ENCODE results near the gene PHF20. TPM values are rescaled to one million over a fixed set of nuclear protein-coding genes. Genes with fewer than 3 reads are reported as not detected.

Gene PHF20
- total and polyA plus RNA-seq, 2 experiments from 2014 or later: 23.3 to 35.4 TPM

DNA sequence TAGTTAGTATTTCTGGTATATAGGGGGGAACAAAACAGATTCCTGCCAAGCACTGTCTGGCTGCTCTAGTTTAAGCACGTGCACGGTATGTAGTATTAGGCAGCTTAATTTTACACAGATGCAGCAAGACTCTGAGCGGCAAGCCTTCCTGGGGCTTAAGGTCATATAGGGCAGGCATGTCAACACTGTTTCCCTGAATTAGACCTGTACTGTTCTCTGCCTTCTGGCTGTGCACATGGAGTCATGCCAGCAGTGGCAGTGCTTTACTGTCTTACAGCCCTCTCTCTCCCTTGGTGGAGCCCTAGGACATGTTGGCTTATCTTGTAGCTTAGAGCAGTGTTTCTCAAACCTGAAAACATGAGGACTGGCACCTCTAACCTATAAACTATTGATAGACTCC is 56.6 kb downstream of the PHF20 start:
- H3K4me3 ChIP-seq: no peak overlapping the region
- H3K27me3 ChIP-seq (replicated peaks; ENCODE audit: insufficient read depth): no peaks in the 10 kb centered on the region
- H3K36me3 ChIP-seq (ENCODE audit: low read depth): peaks cover 3% of the 10 kb centered on the region; the same call in 1 of the 2 replicates
- H3K27ac ChIP-seq: no peak overlapping the region
- H3K4me1 ChIP-seq (ENCODE audit: insufficient read depth): peaks cover 5% of the 10 kb centered on the region; the same call in 1 of the 2 replicates
- no peak overlapping the region for H3K4me2 ChIP-seq (ENCODE audit: unreplicated experiment)
- no peaks in the 10 kb centered on the region for H3F3A ChIP-seq (ENCODE audit: insufficient read depth)
- in situ Hi-C loops (cut with MboI): no loop called here
- no peak for DNase-seq
- TF ChIP-seq EZH2 (IDR thresholded peaks at IDR 0.05; ENCODE audit: insufficient read depth, poor library complexity, severe bottlenecking) (no peak), EZH2phosphoT487 (IDR thresholded peaks at IDR 0.05; ENCODE audit: insufficient read depth, low read depth) (no peak)
- no peak overlapping the region for H2AFZ ChIP-seq
- no peak overlapping the region for H3K9ac ChIP-seq
- no peaks in the 10 kb centered on the region for H4K20me1 ChIP-seq (ENCODE audit: insufficient read depth)
- no peaks in the 10 kb centered on the region for H3K9me3 ChIP-seq (ENCODE audit: low read depth)
- WGBS, 2 experiments (ENCODE audit: low coverage in 1 of 2, low lambda C conversion rate in 2 of 2, missing lambda C conversion rate in 2 of 2): 23 to 36% methylated on average over 3 of the region's 3 CpGs
- H3K9me2 ChIP-seq (ENCODE audit: insufficient read depth): no peaks in the 10 kb centered on the region
- H3K79me2 ChIP-seq (ENCODE audit: insufficient read depth): peaks cover 81% of the 10 kb centered on the region

DNA sequence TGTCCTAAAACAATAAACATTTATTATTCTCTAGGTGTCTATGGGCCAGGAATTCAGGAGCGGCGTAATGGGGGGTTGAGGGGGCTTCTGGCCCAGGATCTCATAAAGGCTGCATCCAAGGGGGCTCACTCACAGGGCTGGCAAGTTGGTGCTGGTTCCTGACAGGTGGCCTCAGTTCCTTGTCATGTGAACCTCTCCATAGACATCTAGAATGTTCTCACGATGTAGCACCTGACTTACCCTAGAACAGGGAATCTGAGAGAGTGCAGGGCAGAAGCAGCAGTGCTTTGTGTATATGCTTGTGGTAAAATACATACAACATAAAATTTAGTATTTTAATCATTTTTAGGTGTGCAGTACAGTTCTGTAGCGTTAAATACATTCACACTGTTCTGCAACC is 57.1 kb downstream of the PHF20 start:
- H2AFZ ChIP-seq: no peak overlapping the region
- H3K79me2 ChIP-seq (ENCODE audit: insufficient read depth): peaks cover 81% of the 10 kb centered on the region
- no peak overlapping the region for H3K4me3 ChIP-seq
- no peak overlapping the region for H3K27ac ChIP-seq
- H3K36me3 ChIP-seq (ENCODE audit: low read depth): peaks cover 3% of the 10 kb centered on the region; the same call in 1 of the 2 replicates
- no peak for DNase-seq
- H3K27me3 ChIP-seq (replicated peaks; ENCODE audit: insufficient read depth): no peaks in the 10 kb centered on the region
- in situ Hi-C loops (cut with MboI): no loop called here
- H3K4me1 ChIP-seq (ENCODE audit: insufficient read depth): peaks cover 3% of the 10 kb centered on the region; the same call in 1 of the 2 replicates
- WGBS, 2 experiments (ENCODE audit: low coverage in 1 of 2, low lambda C conversion rate in 2 of 2, missing lambda C conversion rate in 2 of 2): 88 to 89% methylated on average over 4 of the region's 4 CpGs
- H4K20me1 ChIP-seq (ENCODE audit: insufficient read depth): no peaks in the 10 kb centered on the region
- TF ChIP-seq EZH2 (IDR thresholded peaks at IDR 0.05; ENCODE audit: insufficient read depth, poor library complexity, severe bottlenecking): no peak
- no peak for TF ChIP-seq EZH2phosphoT487 (IDR thresholded peaks at IDR 0.05; ENCODE audit: insufficient read depth, low read depth)
- no peaks in the 10 kb centered on the region for H3K9me2 ChIP-seq (ENCODE audit: insufficient read depth)
- H3K9ac ChIP-seq: no peak overlapping the region
- H3F3A ChIP-seq (ENCODE audit: insufficient read depth): no peaks in the 10 kb centered on the region
- no peak overlapping the region for H3K4me2 ChIP-seq (ENCODE audit: unreplicated experiment)
- H3K9me3 ChIP-seq (ENCODE audit: low read depth): no peaks in the 10 kb centered on the region

DNA sequence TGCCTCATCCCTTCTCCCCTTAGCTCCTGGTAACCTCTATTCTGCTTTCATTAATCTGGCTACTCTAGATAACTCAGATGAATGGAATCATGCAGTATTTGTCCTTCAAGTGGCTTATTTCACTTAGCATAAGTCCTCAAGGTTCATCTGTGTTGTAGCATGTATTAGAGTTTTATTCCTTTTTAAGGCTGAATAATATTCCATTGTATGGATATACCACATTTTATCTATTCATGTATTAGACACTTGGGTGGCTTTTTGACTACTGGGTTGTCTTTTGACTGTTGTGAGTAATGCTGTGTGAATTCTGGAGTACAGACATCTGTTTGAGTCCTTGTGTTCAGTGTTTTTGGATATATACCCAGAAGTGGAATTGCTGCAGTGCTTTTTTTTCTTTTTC is 58.4 kb downstream of the PHF20 start:
- in situ Hi-C loops (cut with MboI): no loop called here
- Histone ChIP-seq H3K79me2 (ENCODE audit: insufficient read depth) (peaks cover 81% of the 10 kb centered on the region), H3K9me2 (ENCODE audit: insufficient read depth) (no peaks in the 10 kb centered on the region), H3K9ac (no peak overlapping the region), H3K27ac (no peak overlapping the region), H3K4me2 (ENCODE audit: unreplicated experiment) (no peak overlapping the region), H4K20me1 (ENCODE audit: insufficient read depth) (no peaks in the 10 kb centered on the region), H3K4me1 (ENCODE audit: insufficient read depth) (no peaks in the 10 kb centered on the region), H2AFZ (no peak overlapping the region), H3K9me3 (ENCODE audit: low read depth) (no peaks in the 10 kb centered on the region), H3F3A (ENCODE audit: insufficient read depth) (no peaks in the 10 kb centered on the region), H3K36me3 (ENCODE audit: low read depth) (peaks cover 3% of the 10 kb centered on the region; the same call in 1 of the 2 replicates), H3K27me3 (replicated peaks; ENCODE audit: insufficient read depth) (no peaks in the 10 kb centered on the region), H3K4me3 (no peak overlapping the region)
- no peak for DNase-seq
- TF ChIP-seq EZH2phosphoT487 (IDR thresholded peaks at IDR 0.05; ENCODE audit: insufficient read depth, low read depth) (no peak), EZH2 (IDR thresholded peaks at IDR 0.05; ENCODE audit: insufficient read depth, poor library complexity, severe bottlenecking) (no peak)

DNA sequence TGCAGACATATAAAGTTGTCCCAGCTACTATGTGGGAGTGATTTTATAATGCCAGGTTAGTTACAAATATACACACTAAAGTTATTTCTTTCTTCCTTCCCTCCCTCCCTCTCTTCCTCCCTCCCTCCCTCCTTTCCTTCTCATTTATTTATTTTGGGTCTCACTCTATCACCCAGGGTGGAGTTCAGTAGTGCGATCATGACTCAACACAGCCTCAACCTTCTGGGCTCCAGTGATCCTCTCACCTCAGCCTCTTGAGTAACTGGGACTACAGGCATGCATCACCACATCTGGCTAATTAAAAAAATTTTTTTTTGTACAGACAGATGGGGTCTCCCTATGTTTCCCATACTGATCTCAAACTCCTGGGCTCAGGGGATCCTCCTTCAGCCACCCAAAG is 59.2 kb downstream of the PHF20 start:
- no peak overlapping the region for H2AFZ ChIP-seq
- TF ChIP-seq EZH2 (IDR thresholded peaks at IDR 0.05; ENCODE audit: insufficient read depth, poor library complexity, severe bottlenecking): no peak
- TF ChIP-seq EZH2phosphoT487 (IDR thresholded peaks at IDR 0.05; ENCODE audit: insufficient read depth, low read depth): no peak
- in situ Hi-C loops (cut with MboI): no loop called here
- H3K9ac ChIP-seq: no peak overlapping the region
- H3K4me2 ChIP-seq (ENCODE audit: unreplicated experiment): no peak overlapping the region
- H3K9me3 ChIP-seq (ENCODE audit: low read depth): no peaks in the 10 kb centered on the region
- H3K27ac ChIP-seq: no peak overlapping the region
- no peak overlapping the region for H3K4me3 ChIP-seq
- H3K79me2 ChIP-seq (ENCODE audit: insufficient read depth): peaks cover 81% of the 10 kb centered on the region
- peaks cover 3% of the 10 kb centered on the region; the same call in 1 of the 2 replicates for H3K36me3 ChIP-seq (ENCODE audit: low read depth)
- no peaks in the 10 kb centered on the region for H3K27me3 ChIP-seq (replicated peaks; ENCODE audit: insufficient read depth)
- no peaks in the 10 kb centered on the region for H3F3A ChIP-seq (ENCODE audit: insufficient read depth)
- 64 to 89% methylated on average over 1 of the region's 1 CpG for WGBS, 2 experiments (ENCODE audit: low coverage in 1 of 2, low lambda C conversion rate in 2 of 2, missing lambda C conversion rate in 2 of 2)
- H4K20me1 ChIP-seq (ENCODE audit: insufficient read depth): no peaks in the 10 kb centered on the region
- DNase-seq: peak; percentile 69
- no peaks in the 10 kb centered on the region for H3K9me2 ChIP-seq (ENCODE audit: insufficient read depth)
- no peaks in the 10 kb centered on the region for H3K4me1 ChIP-seq (ENCODE audit: insufficient read depth)

DNA sequence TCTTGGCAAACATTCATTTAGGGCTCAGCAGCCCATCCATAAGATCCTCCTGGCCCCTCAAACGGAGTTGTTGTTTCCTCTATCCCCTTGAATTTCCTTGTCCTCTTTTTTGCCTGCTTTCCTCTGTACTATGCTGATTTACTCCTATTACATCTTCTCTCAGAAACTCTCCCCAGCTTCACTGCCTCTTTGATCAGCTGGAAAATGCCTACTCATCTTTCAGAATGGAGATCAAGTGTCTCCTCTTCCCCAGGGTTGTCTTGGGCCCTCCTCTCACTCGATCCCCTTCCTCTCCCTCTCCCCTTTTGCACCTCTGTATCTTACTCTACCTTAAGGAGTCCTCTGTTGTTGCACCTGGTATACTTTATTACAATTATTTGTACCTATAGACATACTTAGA is 60.2 kb downstream of the PHF20 start:
- no peak for DNase-seq
- Histone ChIP-seq H3K9ac (no peak overlapping the region), H3K27me3 (replicated peaks; ENCODE audit: insufficient read depth) (no peaks in the 10 kb centered on the region), H4K20me1 (ENCODE audit: insufficient read depth) (no peaks in the 10 kb centered on the region), H3K4me3 (no peak overlapping the region), H3K79me2 (ENCODE audit: insufficient read depth) (peaks cover 78% of the 10 kb centered on the region), H3K36me3 (ENCODE audit: low read depth) (peaks cover 3% of the 10 kb centered on the region; the same call in 1 of the 2 replicates), H3K27ac (no peak overlapping the region), H3K9me2 (ENCODE audit: insufficient read depth) (no peaks in the 10 kb centered on the region), H3K4me2 (ENCODE audit: unreplicated experiment) (no peak overlapping the region), H3K9me3 (ENCODE audit: low read depth) (no peaks in the 10 kb centered on the region), H3K4me1 (ENCODE audit: insufficient read depth) (no peaks in the 10 kb centered on the region), H2AFZ (no peak overlapping the region), H3F3A (ENCODE audit: insufficient read depth) (no peaks in the 10 kb centered on the region)
- WGBS, 2 experiments (ENCODE audit: low coverage in 1 of 2, low lambda C conversion rate in 2 of 2, missing lambda C conversion rate in 2 of 2): 94 to 100% methylated on average over 2 of the region's 2 CpGs
- no peak for TF ChIP-seq EZH2 (IDR thresholded peaks at IDR 0.05; ENCODE audit: insufficient read depth, poor library complexity, severe bottlenecking)
- TF ChIP-seq EZH2phosphoT487 (IDR thresholded peaks at IDR 0.05; ENCODE audit: insufficient read depth, low read depth): no peak
- in situ Hi-C loops (cut with MboI): no loop called here
